GM12878 (cell line): ENCODE data around the gene FKRP.

Experiments used
- CTCF ChIP-seq, 3 experiments: IDR thresholded peaks in 2 of 3; conservative IDR thresholded peaks in 1 of 3; 2 replicates each; pipeline ENCODE4 v1.5.1; 2011; ENCODE audit warnings: low read depth in 3 of 3, low read length in 3 of 3, mild to moderate bottlenecking in 3 of 3, control low read depth in 2 of 3, moderate library complexity in 2 of 3, inconsistent platforms in 1 of 3, mixed read lengths in 1 of 3; ENCODE audit not compliant: control insufficient read depth in 2 of 3, insufficient read depth in 1 of 3; ENCODE audit errors: extremely low read depth in 1 of 3
- EGR1 ChIP-seq, 2 experiments: IDR thresholded peaks; 1 replicate in 1 of 2; 2 replicates in 1 of 2; pipeline ENCODE4 v1.6.1; 2011 to 2012; ENCODE audit warnings: low read depth in 2 of 2, low read length in 2 of 2, borderline replicate concordance in 1 of 2, mild to moderate bottlenecking in 1 of 2, moderate library complexity in 1 of 2
- EZH2 ChIP-seq: IDR thresholded peaks from 2 replicates; pipeline ENCODE4 v1.6.1; 2012; ENCODE audit warnings: low read depth, mild to moderate bottlenecking, control low read depth, inconsistent platforms, low read length, borderline replicate concordance; ENCODE audit not compliant: control insufficient read depth
- NR2F1 ChIP-seq: fragments of 450-650 bp; conservative IDR thresholded peaks from 2 replicates; pipeline ENCODE4 v1.6.1; 2017; ENCODE audit warnings: mild to moderate bottlenecking
- POLR2A ChIP-seq: IDR thresholded peaks from 2 replicates; pipeline ENCODE4 v1.6.1; 2011; ENCODE audit warnings: low read depth, mild to moderate bottlenecking, low read length
- POLR2AphosphoS5 ChIP-seq: IDR thresholded peaks from 2 replicates; pipeline ENCODE4 v1.6.1; 2011; ENCODE audit warnings: mild to moderate bottlenecking, low read length, inconsistent platforms
- TBL1XR1 ChIP-seq: IDR thresholded peaks from 2 replicates; pipeline ENCODE4 v1.6.1; 2012; ENCODE audit warnings: low read depth, low read length, improper control_type of control experiment
- ZNF384 ChIP-seq: IDR thresholded peaks from 2 replicates; pipeline ENCODE4 v1.6.1; 2012; ENCODE audit warnings: low read depth, mild to moderate bottlenecking, low read length, improper control_type of control experiment, borderline replicate concordance

- TF ChIP-seq ZNF384: no peak
- TF ChIP-seq EZH2: no peak
- no peak for TF ChIP-seq POLR2AphosphoS5
- no peak for TF ChIP-seq TBL1XR1
- no peak for TF ChIP-seq POLR2A
- no peak for TF ChIP-seq EGR1 (IDR thresholded peaks at IDR 0.05; ENCODE audit: borderline replicate concordance in 1 of 2, low read depth in 2 of 2, low read length in 2 of 2)
- TF ChIP-seq NR2F1: no peak
- no peak for TF ChIP-seq CTCF (IDR thresholded peaks at IDR 0.05 in 2 of 3, conservative IDR thresholded peaks at IDR 0.05 in 1 of 3; ENCODE audit: control insufficient read depth in 2 of 3, extremely low read depth in 1 of 3, insufficient read depth in 1 of 3, low read depth in 3 of 3, low read length in 3 of 3)
Observed at GRCh38 chr19:46700704-46701103, 45.2 kb upstream of the FKRP start.
